ENCODE measurements around the gene NCAPD3.

Gene NCAPD3

DNA sequence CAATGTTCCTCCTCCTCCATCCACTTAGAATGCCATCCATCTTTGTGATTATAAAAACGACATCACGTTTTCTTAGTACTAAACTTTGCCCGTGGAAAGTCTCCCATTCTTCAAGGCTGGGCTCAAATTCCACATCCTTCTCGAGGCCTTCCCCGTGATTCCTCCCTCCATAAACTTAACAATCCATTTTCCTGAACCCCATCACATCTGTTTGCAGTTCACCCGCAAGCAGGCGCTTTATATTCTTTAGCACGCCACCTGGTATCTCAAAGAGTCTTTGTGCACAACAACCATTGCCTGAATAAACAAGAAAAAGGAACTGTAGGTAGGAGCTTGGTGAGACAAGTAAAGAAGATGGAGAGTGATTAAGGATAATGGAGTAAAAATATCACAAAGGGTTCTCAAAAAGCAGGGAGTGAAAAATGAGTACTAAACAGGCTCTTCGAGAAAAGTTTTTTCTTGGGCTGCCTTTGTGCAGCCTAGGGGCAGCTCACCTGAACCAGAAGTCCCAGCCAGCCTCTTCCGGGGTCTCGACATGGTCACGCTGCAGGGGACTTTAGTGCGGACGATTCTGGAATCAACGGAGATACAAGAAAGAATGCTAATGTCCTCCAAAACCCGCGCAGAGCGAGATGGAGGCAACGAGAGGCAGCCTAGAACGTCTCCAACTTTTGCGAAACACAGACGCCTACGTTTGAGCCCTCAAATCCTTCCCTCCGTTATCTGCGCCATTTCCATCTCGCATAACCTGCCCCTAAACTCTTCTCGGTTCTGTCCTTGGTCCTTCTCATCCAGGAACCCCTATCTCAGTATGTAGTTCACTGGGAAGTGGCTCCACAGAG lies 28.8 kb upstream of the NCAPD3 start:
- DNase-seq = peak; percentile 71

DNA sequence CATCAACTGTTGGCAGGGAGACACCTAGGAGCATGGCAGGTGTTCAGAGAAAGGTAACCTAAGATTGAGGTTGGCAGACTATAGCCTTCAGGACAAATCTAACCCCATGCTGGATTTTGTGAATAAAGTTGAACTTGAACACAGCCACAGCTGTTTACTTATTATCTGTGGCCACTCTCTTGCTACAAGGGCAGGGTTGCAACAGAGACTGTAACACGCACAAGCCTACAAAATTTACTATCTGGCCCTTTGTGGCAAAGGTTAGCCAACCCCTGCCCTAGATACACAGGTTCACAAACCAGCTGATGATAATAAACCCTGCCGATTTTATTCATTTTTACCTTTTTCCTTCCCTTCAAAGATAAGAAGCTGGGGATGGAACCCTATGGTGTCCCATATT lies 26.9 kb upstream of the NCAPD3 start:
- no peak for DNase-seq

DNA sequence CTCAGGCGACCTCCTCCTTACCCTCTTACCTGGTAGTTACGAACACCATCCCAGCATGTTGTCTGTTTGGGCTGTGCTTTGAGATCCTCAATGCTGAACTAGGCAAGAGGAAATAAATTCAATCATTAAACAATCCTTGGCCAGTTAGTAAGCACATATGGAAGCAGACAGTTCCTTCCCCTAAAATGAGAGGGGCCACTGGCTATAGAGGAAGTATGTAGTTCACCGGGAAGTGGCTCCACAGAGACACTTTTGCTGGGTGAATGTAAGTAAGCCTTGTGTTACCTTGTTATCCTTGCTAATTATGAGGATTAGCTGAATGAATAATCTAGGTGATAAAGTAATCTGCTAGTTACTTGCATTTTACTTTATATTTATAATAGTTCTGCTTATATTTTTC lies 26.5 kb upstream of the NCAPD3 start:
- DNase-seq = no peak

DNA sequence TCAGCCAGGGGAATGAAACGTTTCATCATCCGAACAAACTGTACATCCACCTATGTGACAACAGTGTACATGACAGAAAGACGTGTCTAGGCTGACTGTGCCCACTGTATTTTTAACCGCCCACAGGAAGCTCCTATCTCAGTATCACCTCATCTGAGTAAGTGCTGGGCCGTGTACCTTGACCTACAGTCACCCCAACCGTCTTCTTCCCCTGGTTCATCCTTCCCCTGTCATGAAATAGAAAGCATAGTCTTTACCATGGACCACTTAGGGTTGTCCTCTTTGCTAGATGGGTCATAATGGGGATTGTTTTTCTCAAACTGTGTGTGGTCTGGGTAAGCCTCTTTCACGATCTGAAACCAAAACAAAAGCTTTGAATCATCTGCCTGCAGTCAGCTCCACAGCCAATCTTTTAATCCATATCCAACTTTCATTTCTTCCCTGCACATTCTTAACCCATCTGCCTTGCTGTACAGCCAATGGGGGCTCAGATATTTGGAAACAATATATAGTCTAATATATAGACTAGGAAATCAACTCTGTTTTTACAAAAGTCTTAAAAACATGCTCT lies 25.2 kb upstream of the NCAPD3 start:
- DNase-seq = no peak

DNA sequence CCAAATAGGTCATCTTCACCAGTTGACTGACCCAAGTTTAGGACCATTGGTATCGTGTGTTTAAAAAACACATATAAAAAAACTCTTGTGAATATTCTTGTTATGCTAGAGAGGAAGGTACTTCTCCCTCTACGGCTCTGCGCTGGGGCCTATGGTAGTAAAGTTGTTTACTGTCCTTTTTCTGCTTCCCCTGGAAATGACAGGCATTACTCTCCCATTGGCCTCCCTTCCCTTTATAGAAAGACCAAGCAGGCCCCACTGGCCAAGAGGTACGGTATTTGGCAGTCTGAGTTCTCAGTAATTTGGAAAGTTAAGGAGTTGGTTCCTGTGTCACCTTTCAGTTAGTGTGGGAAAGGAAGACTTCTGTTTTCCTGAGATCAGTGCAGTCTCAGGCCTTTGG lies 22.9 kb upstream of the NCAPD3 start:
- DNase-seq = no peak

DNA sequence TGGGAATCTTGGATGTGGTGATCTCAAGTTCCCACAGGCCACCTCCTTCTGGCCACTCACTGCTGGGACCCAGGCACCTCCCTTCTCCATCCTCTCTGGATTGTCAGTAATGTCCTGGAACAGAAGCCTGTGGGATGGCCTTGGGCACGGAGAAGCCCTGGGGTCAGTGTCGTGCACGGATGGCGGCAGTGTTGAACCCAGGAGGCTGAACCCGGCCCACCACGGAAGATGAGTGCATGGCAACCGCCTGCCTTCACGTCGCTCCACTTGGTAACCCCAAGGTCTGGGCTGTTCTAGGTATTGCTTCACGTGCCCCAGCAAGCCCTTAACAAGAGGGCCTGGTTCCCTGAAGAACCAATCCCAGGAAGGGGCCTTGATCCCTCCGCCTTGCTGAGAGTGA lies 22.3 kb upstream of the NCAPD3 start:
- no peak for DNase-seq

DNA sequence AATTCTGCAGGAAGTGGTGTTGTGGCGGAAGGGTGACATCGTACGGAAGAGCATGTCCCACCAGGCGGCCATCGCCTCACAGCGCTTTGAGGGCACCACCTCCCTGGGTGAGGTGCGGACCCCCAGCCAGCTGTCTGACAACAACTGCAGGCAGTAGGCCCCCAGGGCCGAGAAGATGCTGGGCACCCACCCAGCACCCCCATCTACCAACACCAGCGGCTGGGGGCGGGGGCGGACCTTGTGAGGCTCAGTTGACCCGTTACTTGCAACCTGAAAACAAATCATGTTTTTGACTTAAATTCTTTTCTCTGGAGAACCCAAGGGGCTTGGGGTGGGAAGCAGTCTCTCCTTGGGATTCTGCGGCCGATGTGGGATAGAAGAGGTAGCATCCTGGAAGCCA lies 21.7 kb upstream of the NCAPD3 start:
- no peak for DNase-seq

DNA sequence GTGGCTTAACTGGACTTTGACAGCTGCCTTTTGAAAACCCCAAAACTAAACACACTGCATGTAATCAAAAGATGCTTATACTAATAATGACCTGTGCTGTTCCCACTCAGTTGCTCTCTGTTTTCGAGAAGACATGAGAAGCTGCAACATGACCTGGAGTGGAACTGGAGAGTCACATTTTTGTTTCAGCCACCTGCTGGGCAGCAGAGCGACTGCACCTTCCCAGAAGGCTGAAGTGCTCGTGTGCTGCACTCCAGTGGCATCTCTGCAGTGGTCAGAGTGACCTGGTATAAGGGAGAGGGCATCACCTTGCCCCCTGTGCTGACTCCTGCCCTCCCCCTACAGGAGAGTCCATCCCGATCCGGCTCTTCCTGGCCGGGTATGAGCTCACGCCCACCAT lies 20.8 kb upstream of the NCAPD3 start:
- no peak for DNase-seq

DNA sequence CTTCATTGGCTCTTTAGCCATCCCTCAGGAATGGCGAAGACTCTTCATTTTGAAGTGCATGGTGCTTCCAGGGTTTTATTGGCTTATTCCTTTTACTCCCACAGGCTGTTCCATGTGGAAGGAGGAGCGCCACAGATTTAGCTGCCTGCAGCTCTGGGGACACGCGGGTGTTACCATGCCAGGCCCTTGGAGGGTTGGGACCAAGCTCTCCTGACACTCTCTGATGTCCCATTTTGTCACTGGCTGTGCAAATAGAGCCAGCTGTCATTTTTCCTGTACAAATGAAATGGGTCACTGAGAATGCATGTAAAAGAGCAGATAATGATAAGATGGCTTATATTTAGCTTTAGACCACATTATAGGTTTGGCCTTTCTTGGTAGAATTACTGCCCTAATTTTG lies 20.1 kb upstream of the NCAPD3 start:
- no peak for DNase-seq

DNA sequence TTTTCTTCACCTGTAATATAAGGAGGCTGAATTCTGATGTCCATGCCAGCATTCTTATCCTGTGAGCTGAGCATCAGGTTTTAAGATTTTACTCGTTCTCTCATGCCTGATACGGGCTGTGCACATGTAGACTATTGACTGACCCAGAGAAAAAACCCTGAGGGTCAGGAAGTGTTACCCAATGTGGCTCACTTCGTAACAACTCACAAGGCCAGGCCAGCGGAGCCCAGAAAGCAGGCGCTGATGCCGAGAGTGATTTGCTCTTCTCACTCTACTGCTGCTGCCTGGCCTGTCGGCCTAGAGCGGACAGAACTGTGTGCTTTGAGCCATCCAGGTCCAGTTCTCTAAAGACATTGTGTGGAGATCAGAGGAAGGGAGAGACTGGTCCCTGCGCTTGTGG lies 18.6 kb upstream of the NCAPD3 start:
- DNase-seq = no peak

DNA sequence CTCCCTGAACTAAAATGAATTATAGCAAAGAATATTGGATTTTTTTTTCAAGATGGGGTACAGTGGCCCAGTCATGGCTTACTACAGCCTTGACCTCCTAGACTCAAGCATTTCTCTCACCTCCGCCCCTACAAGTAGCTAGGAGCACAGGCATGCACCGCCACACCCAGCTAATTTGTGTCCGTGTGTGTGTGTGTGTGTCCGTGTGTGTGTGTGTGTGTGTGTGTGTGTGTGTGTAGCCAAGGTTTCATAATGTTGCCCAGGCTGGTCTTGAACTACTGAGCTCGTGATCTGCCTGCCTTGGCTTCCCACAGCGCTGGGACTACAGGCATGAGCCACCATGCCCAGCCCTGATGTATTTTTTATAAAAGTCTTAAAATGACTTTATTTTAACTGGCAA lies 16.8 kb upstream of the NCAPD3 start:
- no peak for DNase-seq

DNA sequence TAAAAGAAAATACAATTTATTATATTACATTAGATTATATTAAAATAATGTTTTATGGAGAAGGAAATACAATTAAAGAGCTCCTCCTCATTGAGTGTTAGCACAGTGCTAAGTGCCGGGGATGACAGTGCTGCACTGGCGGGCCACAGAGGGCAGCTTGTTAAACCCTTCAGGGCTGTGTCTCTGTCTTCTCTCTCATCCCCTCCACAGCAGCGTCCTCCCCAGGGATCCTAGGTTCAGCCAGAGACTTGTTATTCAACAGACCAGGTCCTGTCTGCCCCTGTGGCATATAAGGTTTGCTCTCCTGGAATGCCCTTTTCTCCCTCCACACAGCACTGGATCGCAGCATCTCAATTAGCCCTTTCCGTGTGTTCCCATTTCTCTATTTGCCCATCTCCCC lies 15.2 kb upstream of the NCAPD3 start:
- DNase-seq = no peak

DNA sequence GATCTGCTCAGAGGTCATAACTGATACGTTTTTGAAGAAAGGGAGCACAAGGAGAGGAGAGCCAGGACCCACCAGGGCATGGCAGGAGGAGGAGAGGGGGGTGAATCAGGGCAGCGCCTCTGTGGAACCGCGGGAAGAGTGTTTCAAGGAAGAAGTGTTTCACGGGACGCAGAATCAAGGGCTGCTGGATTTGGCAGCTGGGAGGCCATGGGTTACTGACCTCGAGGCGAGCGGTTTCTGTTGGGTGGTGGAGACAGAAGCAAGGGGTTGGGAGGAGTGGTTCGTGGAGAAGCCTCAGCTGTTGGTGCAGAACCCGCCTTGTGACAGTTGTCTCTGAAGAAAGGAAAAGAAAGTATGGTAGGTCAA lies 13.8 kb upstream of the NCAPD3 start:
- no peak for DNase-seq

DNA sequence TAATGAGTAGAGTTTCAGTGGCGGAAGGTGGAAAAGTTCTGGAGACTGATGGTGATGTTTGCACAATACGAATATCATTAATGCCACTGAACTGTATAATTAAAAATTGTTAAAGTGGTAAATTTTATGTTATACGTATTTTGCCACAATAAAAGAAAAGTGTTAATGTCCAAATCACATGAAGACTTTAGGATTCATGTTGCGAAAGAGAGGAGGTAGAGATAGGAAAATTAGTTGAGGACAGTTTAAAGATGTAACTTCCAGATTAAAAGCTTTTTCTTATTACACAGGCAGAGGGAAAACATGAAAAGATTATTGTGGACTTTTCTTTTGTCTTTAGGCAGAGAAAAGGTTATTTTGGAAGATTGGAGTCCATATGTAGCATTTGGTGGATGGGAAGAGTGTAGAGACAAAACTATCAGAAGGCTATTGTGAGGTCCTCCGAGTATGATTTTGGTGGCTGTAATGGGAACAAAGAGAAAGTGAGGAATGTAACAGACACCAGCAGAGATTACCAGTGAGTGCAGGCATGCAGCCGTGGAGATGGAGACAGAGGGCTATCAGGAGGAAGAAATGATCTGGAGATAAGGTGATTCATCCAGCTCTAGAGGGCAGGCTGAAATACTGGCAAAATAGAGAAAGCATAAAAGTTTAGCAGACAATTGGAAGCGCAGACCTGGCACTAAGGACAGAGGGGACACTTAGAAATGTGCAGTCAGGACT lies 13.2 kb upstream of the NCAPD3 start:
- DNase-seq = no peak

DNA sequence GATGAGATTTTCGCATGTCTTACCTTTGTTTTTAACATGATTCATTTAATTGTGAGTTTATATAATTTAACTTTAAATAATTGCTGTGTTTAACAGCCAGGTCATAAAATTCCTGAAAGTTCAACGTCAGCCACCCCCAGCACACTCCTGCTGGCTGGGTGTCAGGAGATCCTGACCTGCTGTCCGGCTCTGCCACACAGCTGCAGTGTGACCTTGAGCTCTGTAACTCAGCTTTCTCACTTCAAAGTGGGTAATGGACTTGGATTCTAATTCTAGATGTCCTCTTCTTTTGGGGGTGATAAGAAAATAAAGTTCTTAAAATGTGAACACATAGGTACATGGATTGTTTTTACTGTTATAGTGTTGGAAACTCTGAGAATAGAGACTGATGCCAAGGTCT lies 11.6 kb upstream of the NCAPD3 start:
- no peak for DNase-seq

DNA sequence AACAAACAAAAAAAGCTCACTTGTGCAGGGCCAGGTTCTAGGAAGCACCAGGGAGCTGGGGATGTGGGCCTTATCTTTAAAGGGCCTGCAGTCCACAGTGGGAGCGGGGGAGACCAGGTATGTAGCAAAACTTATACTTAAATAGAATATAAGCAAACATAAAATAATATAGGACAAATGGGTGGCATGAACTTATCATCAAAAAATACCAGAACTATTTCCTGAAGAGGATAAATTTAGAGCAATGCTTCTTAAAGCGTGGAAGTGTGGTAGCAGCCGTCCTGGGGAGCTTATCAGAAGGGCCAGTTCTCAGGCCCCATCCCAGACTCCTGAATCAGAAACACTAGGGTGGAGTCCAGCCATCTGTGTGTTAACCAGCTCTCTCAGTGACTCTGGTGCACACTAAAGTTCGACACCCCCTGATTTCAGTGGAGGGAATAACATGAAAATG lies 10.0 kb upstream of the NCAPD3 start:
- no peak for DNase-seq

DNA sequence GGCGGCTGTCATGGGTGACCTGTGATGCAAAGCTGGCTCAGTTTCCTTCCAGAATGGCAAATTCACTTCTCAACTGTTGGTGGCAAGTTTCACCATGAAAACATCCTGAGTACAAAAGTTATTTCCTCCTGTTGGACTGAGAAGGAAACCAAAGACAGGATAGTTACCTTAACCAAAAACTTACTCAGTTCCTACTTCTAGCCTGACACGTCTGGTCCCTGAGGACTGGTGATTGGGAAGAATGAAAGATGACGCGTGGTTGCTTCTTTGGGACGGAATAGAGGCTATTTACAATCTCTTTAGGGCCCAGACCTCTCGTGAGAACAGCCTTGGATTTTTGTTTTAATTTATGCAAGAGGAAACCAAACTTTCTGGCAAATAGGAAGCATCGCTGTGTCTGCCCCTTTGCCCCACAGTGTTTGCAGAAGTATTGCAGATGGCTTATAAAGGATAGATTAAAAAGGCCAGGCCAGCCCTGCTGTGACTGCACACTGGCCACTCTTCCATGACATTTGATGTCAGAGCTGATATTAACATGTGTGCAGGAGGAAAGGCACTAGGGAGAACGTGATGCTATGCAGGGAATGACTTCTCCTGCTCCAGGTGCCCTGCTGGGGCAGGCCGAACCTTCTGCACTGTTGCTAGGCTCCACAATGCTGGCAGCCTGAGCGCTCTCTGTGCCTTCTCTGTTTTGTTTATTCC lies 8.3 kb upstream of the NCAPD3 start:
- DNase-seq = no peak

DNA sequence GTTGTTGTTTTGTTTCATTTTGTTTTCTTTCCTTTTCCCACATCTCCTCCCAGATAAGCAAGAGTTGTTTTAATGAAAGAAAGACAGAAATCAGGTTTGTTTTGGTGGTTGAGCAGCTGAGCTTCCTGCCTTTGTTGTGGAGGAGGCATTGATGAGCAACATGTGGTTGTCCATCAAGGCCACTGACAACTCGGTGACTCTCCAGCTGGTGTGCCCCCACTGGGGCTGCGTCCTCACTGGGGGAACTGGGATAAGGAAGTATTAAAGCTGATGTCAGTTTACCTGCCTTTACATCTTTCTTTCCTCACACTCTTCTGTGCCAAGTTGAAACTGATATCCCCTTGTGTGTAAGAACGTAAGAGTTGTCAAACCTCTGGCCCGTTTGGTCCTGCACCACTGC lies 6.6 kb upstream of the NCAPD3 start:
- DNase-seq = no peak

DNA sequence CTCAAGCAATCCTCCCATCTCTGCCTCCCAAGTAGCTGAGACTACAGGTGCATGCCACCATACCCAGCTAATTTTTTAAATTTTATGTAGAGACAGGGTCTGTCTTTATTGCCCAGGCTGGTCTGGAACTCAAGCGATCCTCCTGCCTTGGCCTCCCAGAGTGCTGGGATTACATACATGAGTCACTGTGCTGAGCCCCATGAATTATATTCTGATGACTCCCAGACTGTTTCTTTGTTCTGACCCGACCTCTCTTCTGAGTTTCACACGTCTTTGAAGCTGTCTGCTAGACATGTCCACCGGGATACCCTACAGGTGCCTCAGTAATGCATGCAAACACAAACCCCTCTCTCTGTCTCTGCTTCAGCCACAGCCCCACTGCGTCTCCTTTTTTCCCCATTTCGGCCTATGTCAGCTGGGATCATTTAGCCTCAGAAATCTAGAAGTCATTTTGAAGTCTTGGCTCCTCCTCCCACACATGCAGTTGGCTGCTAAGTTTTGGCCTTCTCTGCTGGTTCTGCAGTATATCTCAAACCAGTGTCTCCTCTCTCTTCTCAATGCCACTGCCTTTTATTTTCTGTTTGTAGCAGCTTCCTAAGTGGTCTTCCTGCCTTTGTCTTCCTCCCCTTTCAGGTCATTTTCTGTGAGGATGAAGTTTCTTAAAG lies 5.5 kb upstream of the NCAPD3 start:
- no peak for DNase-seq

DNA sequence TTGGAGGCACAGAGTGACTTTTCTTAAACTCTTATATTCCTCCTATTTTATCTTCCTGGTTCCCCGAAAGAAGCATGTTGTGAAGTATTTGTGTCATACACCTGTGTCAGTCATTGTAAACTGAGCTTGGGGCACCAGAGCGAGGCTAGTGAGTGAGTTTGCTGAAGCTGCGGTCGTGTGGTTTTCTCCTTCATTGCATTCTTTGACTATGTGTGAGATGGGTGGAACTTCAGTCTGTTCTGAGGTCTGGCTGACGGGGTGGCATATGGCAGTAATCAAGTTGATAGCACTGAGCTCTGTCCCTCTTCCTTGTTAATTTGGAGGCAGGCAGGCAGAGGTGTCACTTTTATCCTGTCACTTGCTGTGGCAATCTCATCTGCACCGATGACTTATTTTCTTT lies 4.9 kb upstream of the NCAPD3 start:
- DNase-seq = no peak

DNA sequence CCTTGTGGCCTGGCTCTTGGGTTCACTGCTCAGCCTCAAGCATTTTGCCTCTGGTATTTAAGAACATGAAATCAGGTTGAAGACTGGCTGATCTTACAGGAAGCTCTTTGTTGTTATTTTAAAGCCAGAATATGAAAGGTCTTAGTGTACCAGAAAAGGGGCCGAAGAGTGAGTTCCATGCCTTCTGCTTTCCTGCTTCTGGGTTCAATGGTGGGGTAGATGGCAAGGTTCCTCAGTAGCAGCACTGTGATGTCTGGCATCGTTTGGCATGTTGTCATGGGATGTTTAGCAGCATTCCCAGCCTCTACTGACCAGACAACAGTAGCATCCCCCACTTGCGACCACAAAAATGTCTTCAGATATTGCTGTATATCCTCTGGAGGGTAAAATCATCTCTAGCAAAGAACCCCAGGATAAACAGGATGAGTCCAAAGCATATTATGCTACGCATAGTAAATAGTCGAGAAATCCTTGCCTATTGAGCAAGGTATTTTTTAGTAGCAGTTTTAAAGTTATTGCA lies 3.1 kb upstream of the NCAPD3 start:
- DNase-seq = no peak

DNA sequence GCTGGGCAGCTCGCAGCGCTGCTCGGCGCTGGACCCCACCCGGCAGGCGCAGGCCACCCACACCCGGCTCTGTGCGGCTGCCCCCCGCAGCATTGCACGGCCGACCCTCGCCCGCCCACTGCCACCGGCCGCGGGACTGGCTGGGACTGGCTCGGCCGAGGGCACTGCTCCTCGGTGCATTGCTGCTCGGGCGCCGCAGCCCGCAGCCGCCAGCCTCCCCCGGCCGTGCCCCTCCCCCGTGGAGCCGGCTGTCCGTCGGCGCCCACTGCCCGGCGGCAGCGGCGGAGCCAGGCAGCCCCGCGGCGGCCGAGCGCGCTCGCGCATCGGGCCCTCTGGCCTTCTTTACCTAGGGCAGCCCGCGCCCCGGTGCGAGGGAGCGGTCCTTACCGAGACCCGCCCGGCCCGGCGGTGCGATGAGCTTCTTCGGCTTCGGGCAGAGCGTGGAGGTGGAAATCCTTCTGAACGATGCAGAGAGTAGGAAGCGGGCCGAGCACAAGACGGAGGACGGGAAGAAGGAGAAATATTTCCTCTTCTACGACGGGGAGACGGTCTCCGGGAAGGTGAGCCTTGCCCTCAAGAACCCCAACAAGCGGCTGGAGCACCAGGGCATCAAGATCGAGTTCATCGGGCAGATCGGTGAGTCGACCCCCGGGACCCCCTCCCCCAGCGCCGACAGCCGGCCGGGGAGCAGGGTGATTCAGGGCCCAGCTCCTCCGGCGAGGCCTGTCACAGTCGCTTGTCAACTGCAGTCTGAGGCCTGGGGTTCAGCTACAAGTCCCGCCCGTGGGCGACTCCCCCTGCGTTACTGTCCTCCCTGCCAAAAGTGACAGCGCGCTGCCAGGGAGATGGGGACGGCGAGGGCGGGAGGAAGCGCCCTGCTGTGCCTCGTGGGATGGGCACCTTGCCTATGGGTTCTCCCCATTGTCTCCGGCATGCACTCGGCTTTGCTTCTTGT lies 1.2 kb upstream of the NCAPD3 start:
- DNase-seq = peak; percentile 88
